HEK293 (cell line): ENCODE results near the gene GNB1L.
A peak's percentile ranks its signal among the peaks of the same experiment; 100 is the strongest.

Source experiments
- KLF9 ChIP-seq: fragments of 450-650 bp; formaldehyde crosslinking; IDR thresholded peaks from 2 replicates; pipeline ENCODE4 v1.5.1; 2016; ENCODE audit warnings: missing biosample characterization, missing genetic modification characterization, low read depth
- SP2 ChIP-seq: fragments of 450-650 bp; formaldehyde crosslinking; IDR thresholded peaks from 2 replicates; pipeline ENCODE4 v1.5.1; 2016; ENCODE audit warnings: missing biosample characterization, missing genetic modification characterization
- SP3 ChIP-seq: fragments of 450-650 bp; formaldehyde crosslinking; IDR thresholded peaks from 2 replicates; pipeline ENCODE4 v1.5.1; 2016; ENCODE audit warnings: missing biosample characterization, missing genetic modification characterization
- ZBTB10 ChIP-seq: fragments of 450-650 bp; formaldehyde crosslinking; IDR thresholded peaks from 2 replicates; pipeline ENCODE4 v1.5.1; 2016; ENCODE audit warnings: missing biosample characterization, missing genetic modification characterization
- ZFP41 ChIP-seq: fragments of 450-650 bp; formaldehyde crosslinking; IDR thresholded peaks from 2 replicates; pipeline ENCODE4 v1.5.1; 2016; ENCODE audit warnings: missing biosample characterization, missing genetic modification characterization, borderline replicate concordance
- ZNF280D ChIP-seq: fragments of 450-650 bp; formaldehyde crosslinking; IDR thresholded peaks from 2 replicates; pipeline ENCODE4 v1.5.1; 2016; ENCODE audit warnings: missing biosample characterization, missing genetic modification characterization
- ZNF292 ChIP-seq: fragments of 450-650 bp; formaldehyde crosslinking; IDR thresholded peaks from 2 replicates; pipeline ENCODE4 v1.5.1; 2016; ENCODE audit warnings: low read depth, missing biosample characterization, missing genetic modification characterization, borderline replicate concordance
- ZNF394 ChIP-seq: fragments of 450-650 bp; formaldehyde crosslinking; IDR thresholded peaks from 2 replicates; pipeline ENCODE4 v1.5.1; 2016; ENCODE audit warnings: missing biosample characterization, missing genetic modification characterization, mild to moderate bottlenecking, moderate library complexity, borderline replicate concordance
- ZNF433 ChIP-seq: fragments of 450-650 bp; formaldehyde crosslinking; IDR thresholded peaks from 2 replicates; pipeline ENCODE4 v1.5.1; 2016; ENCODE audit warnings: missing biosample characterization, missing genetic modification characterization, low read depth
- ZNF544 ChIP-seq: fragments of 450-650 bp; formaldehyde crosslinking; IDR thresholded peaks from 2 replicates; pipeline ENCODE4 v1.5.0; 2017; ENCODE audit warnings: missing biosample characterization, missing genetic modification characterization
- ZNF600 ChIP-seq: fragments of 450-650 bp; formaldehyde crosslinking; IDR thresholded peaks from 2 replicates; pipeline ENCODE4 v1.5.1; 2016; ENCODE audit warnings: missing biosample characterization, missing genetic modification characterization
- ZNF624 ChIP-seq: fragments of 450-650 bp; formaldehyde crosslinking; IDR thresholded peaks from 2 replicates; pipeline ENCODE4 v1.5.1; 2017; ENCODE audit warnings: missing biosample characterization, missing genetic modification characterization
- ZNF776 ChIP-seq: fragments of 450-650 bp; formaldehyde crosslinking; IDR thresholded peaks from 2 replicates; pipeline ENCODE4 v1.5.0; 2017; ENCODE audit warnings: missing biosample characterization, missing genetic modification characterization, borderline replicate concordance
- TF ChIP-seq, protein P1 (sequence below): fragments of 450-650 bp; formaldehyde crosslinking; IDR thresholded peaks from 2 replicates; pipeline ENCODE4 v1.5.1; 2016; ENCODE audit warnings: missing biosample characterization, missing genetic modification characterization
- TF ChIP-seq, protein P2 (sequence below): fragments of 450-650 bp; formaldehyde crosslinking; IDR thresholded peaks from 2 replicates; pipeline ENCODE4 v1.5.1; 2016; ENCODE audit warnings: missing biosample characterization, missing genetic modification characterization
- TF ChIP-seq, protein P3 (sequence below): fragments of 450-650 bp; formaldehyde crosslinking; IDR thresholded peaks from 2 replicates; pipeline ENCODE4 v1.5.1; 2016; ENCODE audit warnings: missing biosample characterization, missing genetic modification characterization, low read depth
- TF ChIP-seq, protein P4 (sequence below): fragments of 450-650 bp; formaldehyde crosslinking; IDR thresholded peaks from 2 replicates; pipeline ENCODE4 v1.5.1; 2016; ENCODE audit warnings: missing biosample characterization, missing genetic modification characterization, borderline replicate concordance

The GNB1L gene

DNA sequence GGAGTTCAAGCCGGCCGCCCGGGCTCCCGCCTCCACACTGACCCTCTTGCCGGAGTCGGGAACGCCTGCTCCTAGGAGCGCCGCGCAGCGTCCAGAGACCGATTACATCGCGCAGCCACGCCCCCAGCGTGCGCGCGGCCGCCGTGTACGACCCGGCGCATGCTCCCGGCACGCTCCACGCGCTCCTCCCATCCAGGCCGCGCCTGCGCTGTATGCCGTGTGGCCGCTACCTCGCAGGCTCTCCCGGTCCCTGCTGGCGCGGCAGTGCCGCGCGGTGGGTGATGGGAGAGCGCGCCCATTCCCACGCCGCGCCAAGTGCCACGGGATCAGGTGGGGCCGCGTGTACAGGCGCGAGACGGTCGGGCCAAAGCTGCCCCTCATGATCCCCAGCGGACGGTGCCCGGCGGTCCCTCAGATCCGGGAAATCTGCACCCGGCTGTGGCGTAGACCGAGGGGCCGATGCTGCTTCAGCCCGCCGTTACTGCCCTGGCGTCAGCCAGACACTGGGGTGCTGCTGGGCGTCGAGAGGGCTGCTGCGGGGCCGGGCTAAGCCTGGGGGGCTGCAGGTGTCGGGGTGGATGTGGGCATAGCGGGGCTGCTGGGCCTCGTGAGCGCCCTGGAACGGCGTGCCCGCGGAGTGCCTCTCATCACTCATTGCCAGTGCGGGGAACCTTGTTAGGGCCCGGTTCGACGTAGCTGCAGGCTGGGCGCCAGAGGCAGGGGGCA lies at the start of gene GNB1L, which contains the start of gene RTL10 (continued):
- TF ChIP-seq ZNF292 (tag by site-specific recombination), result no peak
- TF ChIP-seq, protein P1, sequence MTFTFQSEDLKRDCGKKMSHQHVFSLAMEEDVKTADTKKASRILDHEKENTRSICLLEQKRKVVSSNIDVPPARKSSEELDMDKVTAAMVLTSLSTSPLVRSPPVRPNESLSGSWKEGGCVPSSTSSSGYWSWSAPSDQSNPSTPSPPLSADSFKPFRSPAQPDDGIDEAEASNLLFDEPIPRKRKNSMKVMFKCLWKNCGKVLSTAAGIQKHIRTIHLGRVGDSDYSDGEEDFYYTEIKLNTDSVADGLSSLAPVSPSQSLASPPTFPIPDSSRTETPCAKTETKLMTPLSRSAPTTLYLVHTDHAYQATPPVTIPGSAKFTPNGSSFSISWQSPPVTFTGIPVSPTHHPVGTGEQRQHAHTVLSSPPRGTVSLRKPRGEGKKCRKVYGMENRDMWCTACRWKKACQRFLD (tag by site-specific recombination), result no peak
- TF ChIP-seq ZNF280D (tag by site-specific recombination), result no peak
- TF ChIP-seq ZBTB10 (tag by site-specific recombination), result no peak
- no peak for TF ChIP-seq ZNF776 (tag by site-specific recombination)
- TF ChIP-seq ZNF624, result no peak
- TF ChIP-seq, protein P2, sequence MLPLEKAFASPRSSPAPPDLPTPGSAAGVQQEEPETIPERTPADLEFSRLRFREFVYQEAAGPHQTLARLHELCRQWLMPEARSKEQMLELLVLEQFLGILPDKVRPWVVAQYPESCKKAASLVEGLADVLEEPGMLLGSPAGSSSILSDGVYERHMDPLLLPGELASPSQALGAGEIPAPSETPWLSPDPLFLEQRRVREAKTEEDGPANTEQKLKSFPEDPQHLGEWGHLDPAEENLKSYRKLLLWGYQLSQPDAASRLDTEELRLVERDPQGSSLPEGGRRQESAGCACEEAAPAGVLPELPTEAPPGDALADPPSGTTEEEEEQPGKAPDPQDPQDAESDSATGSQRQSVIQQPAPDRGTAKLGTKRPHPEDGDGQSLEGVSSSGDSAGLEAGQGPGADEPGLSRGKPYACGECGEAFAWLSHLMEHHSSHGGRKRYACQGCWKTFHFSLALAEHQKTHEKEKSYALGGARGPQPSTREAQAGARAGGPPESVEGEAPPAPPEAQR (tag by site-specific recombination), result no peak
- TF ChIP-seq, protein P3, sequence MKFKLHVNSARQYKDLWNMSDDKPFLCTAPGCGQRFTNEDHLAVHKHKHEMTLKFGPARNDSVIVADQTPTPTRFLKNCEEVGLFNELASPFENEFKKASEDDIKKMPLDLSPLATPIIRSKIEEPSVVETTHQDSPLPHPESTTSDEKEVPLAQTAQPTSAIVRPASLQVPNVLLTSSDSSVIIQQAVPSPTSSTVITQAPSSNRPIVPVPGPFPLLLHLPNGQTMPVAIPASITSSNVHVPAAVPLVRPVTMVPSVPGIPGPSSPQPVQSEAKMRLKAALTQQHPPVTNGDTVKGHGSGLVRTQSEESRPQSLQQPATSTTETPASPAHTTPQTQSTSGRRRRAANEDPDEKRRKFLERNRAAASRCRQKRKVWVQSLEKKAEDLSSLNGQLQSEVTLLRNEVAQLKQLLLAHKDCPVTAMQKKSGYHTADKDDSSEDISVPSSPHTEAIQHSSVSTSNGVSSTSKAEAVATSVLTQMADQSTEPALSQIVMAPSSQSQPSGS (tag by site-specific recombination), result no peak
- no peak for TF ChIP-seq ZFP41
- no peak for TF ChIP-seq ZNF433
- peak; percentile 73 for TF ChIP-seq SP3 (tag by site-specific recombination)
- TF ChIP-seq SP2 (tag by site-specific recombination), result peak; percentile 58; the same call in 1 of the 2 replicates
- no peak for TF ChIP-seq ZNF394 (tag by site-specific recombination)
- no peak for TF ChIP-seq ZNF600 (tag by site-specific recombination)
- no peak for TF ChIP-seq ZNF544 (tag by site-specific recombination)
- TF ChIP-seq, protein P4, sequence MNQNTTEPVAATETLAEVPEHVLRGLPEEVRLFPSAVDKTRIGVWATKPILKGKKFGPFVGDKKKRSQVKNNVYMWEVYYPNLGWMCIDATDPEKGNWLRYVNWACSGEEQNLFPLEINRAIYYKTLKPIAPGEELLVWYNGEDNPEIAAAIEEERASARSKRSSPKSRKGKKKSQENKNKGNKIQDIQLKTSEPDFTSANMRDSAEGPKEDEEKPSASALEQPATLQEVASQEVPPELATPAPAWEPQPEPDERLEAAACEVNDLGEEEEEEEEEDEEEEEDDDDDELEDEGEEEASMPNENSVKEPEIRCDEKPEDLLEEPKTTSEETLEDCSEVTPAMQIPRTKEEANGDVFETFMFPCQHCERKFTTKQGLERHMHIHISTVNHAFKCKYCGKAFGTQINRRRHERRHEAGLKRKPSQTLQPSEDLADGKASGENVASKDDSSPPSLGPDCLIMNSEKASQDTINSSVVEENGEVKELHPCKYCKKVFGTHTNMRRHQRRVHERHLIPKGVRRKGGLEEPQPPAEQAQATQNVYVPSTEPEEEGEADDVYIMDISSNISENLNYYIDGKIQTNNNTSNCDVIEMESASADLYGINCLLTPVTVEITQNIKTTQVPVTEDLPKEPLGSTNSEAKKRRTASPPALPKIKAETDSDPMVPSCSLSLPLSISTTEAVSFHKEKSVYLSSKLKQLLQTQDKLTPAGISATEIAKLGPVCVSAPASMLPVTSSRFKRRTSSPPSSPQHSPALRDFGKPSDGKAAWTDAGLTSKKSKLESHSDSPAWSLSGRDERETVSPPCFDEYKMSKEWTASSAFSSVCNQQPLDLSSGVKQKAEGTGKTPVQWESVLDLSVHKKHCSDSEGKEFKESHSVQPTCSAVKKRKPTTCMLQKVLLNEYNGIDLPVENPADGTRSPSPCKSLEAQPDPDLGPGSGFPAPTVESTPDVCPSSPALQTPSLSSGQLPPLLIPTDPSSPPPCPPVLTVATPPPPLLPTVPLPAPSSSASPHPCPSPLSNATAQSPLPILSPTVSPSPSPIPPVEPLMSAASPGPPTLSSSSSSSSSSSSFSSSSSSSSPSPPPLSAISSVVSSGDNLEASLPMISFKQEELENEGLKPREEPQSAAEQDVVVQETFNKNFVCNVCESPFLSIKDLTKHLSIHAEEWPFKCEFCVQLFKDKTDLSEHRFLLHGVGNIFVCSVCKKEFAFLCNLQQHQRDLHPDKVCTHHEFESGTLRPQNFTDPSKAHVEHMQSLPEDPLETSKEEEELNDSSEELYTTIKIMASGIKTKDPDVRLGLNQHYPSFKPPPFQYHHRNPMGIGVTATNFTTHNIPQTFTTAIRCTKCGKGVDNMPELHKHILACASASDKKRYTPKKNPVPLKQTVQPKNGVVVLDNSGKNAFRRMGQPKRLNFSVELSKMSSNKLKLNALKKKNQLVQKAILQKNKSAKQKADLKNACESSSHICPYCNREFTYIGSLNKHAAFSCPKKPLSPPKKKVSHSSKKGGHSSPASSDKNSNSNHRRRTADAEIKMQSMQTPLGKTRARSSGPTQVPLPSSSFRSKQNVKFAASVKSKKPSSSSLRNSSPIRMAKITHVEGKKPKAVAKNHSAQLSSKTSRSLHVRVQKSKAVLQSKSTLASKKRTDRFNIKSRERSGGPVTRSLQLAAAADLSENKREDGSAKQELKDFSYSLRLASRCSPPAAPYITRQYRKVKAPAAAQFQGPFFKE (tag by site-specific recombination), result no peak; the same call in 1 of the 2 replicates
- peak; percentile 98 for TF ChIP-seq KLF9 (tag by site-specific recombination)
